HepG2 (cell line): ENCODE data around the gene TMEM270.

ENCODE experiments used
- BHLHE40 ChIP-seq: IDR thresholded peaks from 2 replicates; pipeline ENCODE4 v1.6.1; 2011; ENCODE audit warnings: low read length, improper control_type of control experiment
- FOXA1 ChIP-seq, 2 experiments: fragments of 450-650 bp in 1 of 2; sonication (generic) in 1 of 2; formaldehyde crosslinking in 1 of 2; IDR thresholded peaks; 2 replicates each; pipeline versions ENCODE4 v1.4.0 to v1.6.1; 2016 to 2020; ENCODE audit warnings: missing genetic modification reagents in 1 of 2
- HIVEP1 ChIP-seq: sonication (generic); formaldehyde crosslinking; IDR thresholded peaks from 2 replicates; pipeline ENCODE4 v1.4.0; 2020; ENCODE audit warnings: mild to moderate bottlenecking, missing genetic modification reagents
- POLR2A ChIP-seq, 2 experiments: IDR thresholded peaks; 2 replicates each; pipeline ENCODE4 v1.6.1; 2011; ENCODE audit warnings: low read depth in 2 of 2, low read length in 2 of 2, mild to moderate bottlenecking in 1 of 2, moderate library complexity in 1 of 2; ENCODE audit not compliant: insufficient read depth in 1 of 2
- ZBTB44 ChIP-seq: sonication (generic); formaldehyde crosslinking; IDR thresholded peaks from 2 replicates; pipeline ENCODE4 v1.4.0; 2020; ENCODE audit warnings: missing genetic modification reagents
- ZNF383 ChIP-seq: sonication (generic); formaldehyde crosslinking; IDR thresholded peaks from 2 replicates; pipeline ENCODE4 v1.4.0; 2020; ENCODE audit warnings: missing genetic modification reagents, mild to moderate bottlenecking, borderline replicate concordance
- ZNF768 ChIP-seq: sonication (generic); formaldehyde crosslinking; IDR thresholded peaks from 2 replicates; pipeline ENCODE4 v1.4.0; 2020; ENCODE audit warnings: missing genetic modification reagents

GRCh38 chr7:73811760-73812168, 49.2 kb upstream of the TMEM270 start:
- TF ChIP-seq ZNF768 (CRISPR knock-in tag) (peak; percentile 95), BHLHE40 (no peak), ZNF383 (CRISPR knock-in tag) (no peak), POLR2A (IDR thresholded peaks at IDR 0.05; ENCODE audit: insufficient read depth in 1 of 2, low read depth in 2 of 2, low read length in 2 of 2) (no peak), HIVEP1 (CRISPR knock-in tag) (no peak), ZBTB44 (CRISPR knock-in tag) (no peak), FOXA1 (IDR thresholded peaks at IDR 0.05) (no peak), FOXA1 (CRISPR knock-in tag; IDR thresholded peaks at IDR 0.05) (no peak)
